CD14-positive monocyte (primary cell): Measurements from ENCODE around the gene TAS2R39. TPM values are rescaled to one million over a fixed set of nuclear protein-coding genes. Genes with fewer than 3 reads are reported as not detected.

ENCODE experiments used
- DNase-seq, 3 donors: peaks; one replicate each; pipeline ENCODE4 v3.0.0-alpha.2; 2011 to 2022
- H2AFZ ChIP-seq: 2 replicates; pipeline ENCODE4 v1.6.0; 2012; ENCODE audit warnings: mild to moderate bottlenecking, low read depth, low read length, inconsistent platforms; ENCODE audit not compliant: insufficient read depth, poor library complexity, severe bottlenecking
- H3K27ac ChIP-seq, 2 donors: 1 replicate in 1 of 2; 2 replicates in 1 of 2; pipeline ENCODE4 v1.5.1; 2012 to 2013; ENCODE audit warnings: low read length in 2 of 2, control low read depth in 1 of 2, inconsistent platforms in 1 of 2, low read depth in 1 of 2, mild to moderate bottlenecking in 1 of 2
- H3K27me3 ChIP-seq, 2 donors: one replicate each; pipeline versions ENCODE4 v1.6.0 to v1.6.1; 2011 to 2013; ENCODE audit warnings: low read length in 2 of 2; ENCODE audit not compliant: control insufficient read depth in 2 of 2, insufficient read depth in 2 of 2
- H3K36me3 ChIP-seq, 2 donors: replicated peaks in 1 of 2; 1 replicate in 1 of 2; 2 replicates in 1 of 2; pipeline versions ENCODE4 v1.5.1 to v1.6.1; 2012 to 2013; ENCODE audit warnings: low read length in 2 of 2, control low read depth in 1 of 2, inconsistent platforms in 1 of 2, mild to moderate bottlenecking in 1 of 2; ENCODE audit not compliant: insufficient read depth in 2 of 2, control insufficient read depth in 1 of 2
- H3K4me1 ChIP-seq, 2 donors: 1 replicate in 1 of 2; 2 replicates in 1 of 2; pipeline versions ENCODE4 v1.5.1 to v1.6.1; 2012 to 2013; ENCODE audit warnings: low read length in 2 of 2, control low read depth in 1 of 2, inconsistent platforms in 1 of 2, mild to moderate bottlenecking in 1 of 2, moderate library complexity in 1 of 2; ENCODE audit not compliant: insufficient read depth in 2 of 2, control insufficient read depth in 1 of 2
- H3K4me2 ChIP-seq: replicated peaks from 2 replicates; pipeline ENCODE3; 2012; ENCODE audit warnings: low read length, moderate library complexity, mild to moderate bottlenecking; ENCODE audit not compliant: poor library complexity, severe bottlenecking; ENCODE audit errors: extremely low read depth
- H3K4me3 ChIP-seq, 3 experiments: fragments of 200-600 bp in 1 of 3; sonication (generic) in 1 of 3; replicated peaks in 1 of 3; 1 replicate in 2 of 3; 2 replicates in 1 of 3; pipeline ENCODE4 v1.5.1; 2011 to 2013; ENCODE audit warnings: low read length in 3 of 3, mild to moderate bottlenecking in 3 of 3, control low read depth in 2 of 3, low read depth in 2 of 3, inconsistent platforms in 1 of 3, moderate library complexity in 1 of 3
- H3K79me2 ChIP-seq: 2 replicates; pipeline ENCODE4 v1.6.0; 2012; ENCODE audit warnings: mild to moderate bottlenecking, control low read depth, inconsistent platforms, low read length, moderate library complexity; ENCODE audit not compliant: insufficient read depth
- H3K9ac ChIP-seq: 2 replicates; pipeline ENCODE4 v1.6.0; 2017; ENCODE audit warnings: low read length, mild to moderate bottlenecking; ENCODE audit not compliant: insufficient read depth, poor library complexity, severe bottlenecking
- H3K9me3 ChIP-seq, 2 donors: replicated peaks in 1 of 2; 1 replicate in 1 of 2; 2 replicates in 1 of 2; pipeline versions ENCODE4 v1.5.1 to v1.6.1; 2012 to 2013; ENCODE audit warnings: low read length in 2 of 2, control low read depth in 1 of 2; ENCODE audit not compliant: control insufficient read depth in 1 of 2, insufficient read depth in 1 of 2
- H4K20me1 ChIP-seq: 2 replicates; pipeline ENCODE4 v1.6.0; 2012; ENCODE audit warnings: mild to moderate bottlenecking, low read length, control low read depth, moderate library complexity; ENCODE audit not compliant: insufficient read depth
- H3K27ac Mint-ChIP-seq, 7 donors: one replicate each; pipeline ENCODE4 v1.8.0; 2020; ENCODE audit warnings: mild to moderate bottlenecking in 7 of 7, mixed read lengths in 7 of 7, moderate library complexity in 6 of 7, inconsistent platforms in 2 of 7
- H3K27me3 Mint-ChIP-seq, 3 donors: one replicate each; pipeline ENCODE4 v1.8.0; 2021 to 2022; ENCODE audit warnings: low read depth in 3 of 3, mild to moderate bottlenecking in 3 of 3, mixed read lengths in 3 of 3, moderate library complexity in 3 of 3, inconsistent platforms in 1 of 3
- H3K36me3 Mint-ChIP-seq, 2 donors: one replicate each; pipeline ENCODE4 v1.8.0; 2020; ENCODE audit warnings: mixed read lengths in 2 of 2, inconsistent platforms in 1 of 2, mild to moderate bottlenecking in 1 of 2
- H3K4me1 Mint-ChIP-seq: one replicate; pipeline ENCODE4 v1.8.0; 2020; ENCODE audit warnings: mild to moderate bottlenecking, mixed read lengths
- H3K4me3 Mint-ChIP-seq, 2 donors: one replicate each; pipeline ENCODE4 v1.8.0; 2020; ENCODE audit warnings: mild to moderate bottlenecking in 2 of 2, mixed read lengths in 2 of 2, moderate library complexity in 1 of 2
- H3K9me3 Mint-ChIP-seq, 7 donors: one replicate each; pipeline ENCODE4 v1.8.0; 2020 to 2022; ENCODE audit warnings: mixed read lengths in 7 of 7, mild to moderate bottlenecking in 6 of 7, moderate library complexity in 6 of 7, inconsistent platforms in 2 of 7
- CTCF ChIP-seq: fragments of 200-600 bp; IDR thresholded peaks from one replicate; pipeline ENCODE4 v1.8.0; 2022; ENCODE audit warnings: antibody characterized with exemption, mild to moderate bottlenecking
- WGBS: methylation state at CpG from one replicate; pipeline ENCODE4 v1.1.5; 2013; ENCODE audit warnings: missing lambda C conversion rate; ENCODE audit not compliant: insufficient coverage; 5-methylcytosine and 5-hydroxymethylcytosine counted together
- intact Hi-C, 2 donors: fragments of 100-400 bp; cut with micrococcal nuclease; formaldehyde crosslinking; loops; one replicate each; pipeline versions ENCODE4 v1.15.0 to v1.15.1; 2023
- polyA plus RNA-seq, 3 donors: library from polyadenylated mRNA; depleted of rRNA in 1 of 3; unstranded in 2 of 3; stranded (reverse) in 1 of 3; fragments of 300-500 nt in 2 of 3; fragments of >200 nt in 1 of 3; fragmentation: Illumina TruSeq in 2 of 3; gene quantifications; 1 replicate in 2 of 3; 2 replicates in 1 of 3; pipeline ENCODE4 v1.2.3, GENCODE V29; 2012 to 2021
- small RNA-seq: library from RNA; depleted of rRNA; stranded (forward); fragments of <200 nt; gene quantifications from one replicate; pipeline ENCODE3, GENCODE V24; 2012; ENCODE audit warnings: low read depth; ENCODE audit not compliant: insufficient read length

Gene TAS2R39
- polyA plus RNA-seq, 3 donors, result not detected

- Mint-ChIP-seq H3K4me1 (peaks cover 40% of the 10 kb centered on the region), H3K4me3 (no peak overlapping the region), H3K36me3 (peaks cover 0 to 3% of the 10 kb centered on the region in 2 donors), H3K9me3 (peaks cover 0 to 5% (median 0%) of the 10 kb centered on the region in 7 donors), H3K27ac (no peak overlapping the region), H3K27me3 (peaks cover 0 to 2% (median 0%) of the 10 kb centered on the region in 3 donors)
- Histone ChIP-seq H2AFZ (no peak overlapping the region), H3K79me2 (no peaks in the 10 kb centered on the region), H3K4me3 (no peak overlapping the region), H3K9ac (no peak overlapping the region), H4K20me1 (no peaks in the 10 kb centered on the region), H3K27me3 (no peaks in the 10 kb centered on the region), H3K27ac (no peak overlapping the region), H3K4me2 (no peak overlapping the region), H3K4me1 (peaks cover 28 to 39% of the 10 kb centered on the region in 2 donors), H3K36me3 (no peaks in the 10 kb centered on the region), H3K9me3 (no peaks in the 10 kb centered on the region)
- intact Hi-C loops, result no loop called here
- no peak for TF ChIP-seq CTCF
- DNase-seq, result no peak
- 100% methylated on average over 2 of the region's 2 CpGs for WGBS
These were observed 47.6 kb downstream of the TAS2R39 start for GRCh38 chr7:143230602-143231457.

Small RNA genes lying within 50 kb of the gene (small RNA-seq; reads per million reads assigned to genes)
- not detected for gene AC073342.3

Other genes with a start within 250 kb of the TAS2R39 start
- gene TRPV5, start 249.7 kb upstream of the TAS2R39 start, polyA plus RNA-seq, result not detected
- gene LLCFC1, start 243.9 kb upstream of the TAS2R39 start, polyA plus RNA-seq, result under 1 TPM in 1 of 3 donors, not detected in 2; 0.84 TPM
- 1 to 10 TPM in 1 of 3 donors, not detected in 2; 2.5 TPM for gene KEL, start 221.1 kb upstream of the TAS2R39 start, polyA plus RNA-seq
- not detected for gene OR9A2, start 156.3 kb upstream of the TAS2R39 start, polyA plus RNA-seq
- gene OR6V1, start 131.1 kb upstream of the TAS2R39 start, polyA plus RNA-seq, result not detected
- gene PIP, start 51.3 kb upstream of the TAS2R39 start, polyA plus RNA-seq, result not detected
- gene TAS2R40, start 38.6 kb downstream of the TAS2R39 start, polyA plus RNA-seq, result under 1 TPM in 1 of 3 donors, not detected in 2; 0.54 TPM
- 100 to 1,000 TPM; 413 to 547 (median 427) TPM for gene GSTK1, start 80.0 kb downstream of the TAS2R39 start, polyA plus RNA-seq
- gene TMEM139, start 101.5 kb downstream of the TAS2R39 start, polyA plus RNA-seq, result under 1 TPM in 1 of 3 donors, not detected in 2; 0.55 TPM
- gene CASP2, start 104.9 kb downstream of the TAS2R39 start, polyA plus RNA-seq, result 10 to 100 TPM in 2 of 3 donors, 1 to 10 TPM in 1; 7.9 to 30.2 (median 12.2) TPM
- under 1 TPM; 0.04 to 0.76 (median 0.11) TPM for gene CLCN1, start 132.7 kb downstream of the TAS2R39 start, polyA plus RNA-seq
- gene FAM131B, start 179.3 kb downstream of the TAS2R39 start, polyA plus RNA-seq, result under 1 TPM in 2 of 3 donors, not detected in 1; 0.69 to 0.72 TPM
- gene ZYX, start 197.9 kb downstream of the TAS2R39 start, polyA plus RNA-seq, result 100 to 1,000 TPM; 198 to 417 (median 331) TPM
- under 1 TPM in 2 of 3 donors, not detected in 1; 0.50 to 0.95 TPM for gene EPHA1, start 225.4 kb downstream of the TAS2R39 start, polyA plus RNA-seq